ENCODE measurements around the gene RIIAD1.
"Not testable (repeated sequence)": the region's sequence is repeated elsewhere in the genome, so short reads cannot be mapped to it uniquely, and the experiment has no call there.

The RIIAD1 gene

GRCh38 chr1:151720974-151721787, at the start of gene RIIAD1:
RIIAD1 (plus strand) TSS chr1:151721522; CDS start chr1:151721537, 15 bp downstream.
- in situ Hi-C loops (cut with MboI; ENCODE audit: low sequenced_read_pairs): no loop called here

GRCh38 chr1:151673407-151673806, 47.9 kb upstream of the RIIAD1 start:
- in situ Hi-C loops (cut with MboI; ENCODE audit: low sequenced_read_pairs): no loop called here

GRCh38 chr1:151680391-151680790, 40.9 kb upstream of the RIIAD1 start:
- in situ Hi-C loops (cut with MboI; ENCODE audit: low sequenced_read_pairs): no loop called here

GRCh38 chr1:151680826-151681225, 40.5 kb upstream of the RIIAD1 start:
- in situ Hi-C loops (cut with MboI; ENCODE audit: low sequenced_read_pairs): no loop called here

- in situ Hi-C loops (cut with MboI; ENCODE audit: low sequenced_read_pairs): no loop called here
These were observed 39.4 kb upstream of the RIIAD1 start for GRCh38 chr1:151681923-151682322.

DNA sequence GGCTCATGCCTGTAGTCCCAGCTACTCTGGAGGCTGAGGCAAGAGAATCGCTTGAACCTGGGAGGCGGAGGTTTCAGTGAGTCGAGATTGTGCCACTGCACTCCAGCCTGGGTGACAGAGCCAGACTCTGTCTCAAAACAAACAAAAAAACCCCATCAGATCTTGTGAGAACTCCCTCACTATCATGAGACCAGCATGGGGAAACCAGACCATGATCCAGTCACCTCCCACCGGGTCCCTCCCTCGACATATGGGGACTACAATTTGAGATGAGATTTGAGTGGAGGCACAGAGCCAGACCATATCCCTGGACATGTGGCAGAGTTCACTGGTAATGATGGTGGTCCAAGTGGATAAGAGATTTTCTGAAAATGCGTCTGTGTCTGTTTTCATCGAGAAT, 38.4 kb upstream of the RIIAD1 start:
- in situ Hi-C loops (cut with MboI; ENCODE audit: low sequenced_read_pairs): not testable (repeated sequence)

- in situ Hi-C loops (cut with MboI; ENCODE audit: low sequenced_read_pairs): no loop called here
These were observed 37.2 kb upstream of the RIIAD1 start for GRCh38 chr1:151684128-151684527.

- in situ Hi-C loops (cut with MboI; ENCODE audit: low sequenced_read_pairs): no loop called here
These were observed 34.8 kb upstream of the RIIAD1 start for GRCh38 chr1:151686561-151686960.

- in situ Hi-C loops (cut with MboI; ENCODE audit: low sequenced_read_pairs): no loop called here
These were observed 31.8 kb upstream of the RIIAD1 start for GRCh38 chr1:151689494-151689893.

- in situ Hi-C loops (cut with MboI; ENCODE audit: low sequenced_read_pairs): no loop called here
These were observed 29.1 kb upstream of the RIIAD1 start for GRCh38 chr1:151692226-151692625.

- in situ Hi-C loops (cut with MboI; ENCODE audit: low sequenced_read_pairs): no loop called here
These were observed 28.2 kb upstream of the RIIAD1 start for GRCh38 chr1:151693057-151693651.

DNA sequence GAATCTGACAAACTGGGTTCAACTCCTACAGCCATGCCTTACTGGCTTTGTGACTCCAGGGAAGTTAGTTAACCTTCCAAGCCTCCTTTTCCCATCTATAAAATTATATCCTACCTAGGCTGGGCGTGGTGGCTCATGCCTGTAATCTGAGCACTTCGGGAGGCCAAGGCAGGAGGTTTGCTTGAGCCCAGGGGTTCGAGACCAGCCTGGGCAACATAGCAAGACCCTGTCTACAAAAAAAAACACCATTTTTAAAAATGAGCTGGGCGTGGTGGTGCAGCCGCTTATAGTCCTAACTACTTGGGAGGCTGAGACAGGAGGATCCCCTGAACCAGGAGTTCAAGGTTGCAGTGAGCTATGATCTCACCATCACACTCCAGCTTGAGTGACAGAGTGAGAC, 19.8 kb upstream of the RIIAD1 start:
- in situ Hi-C loops (cut with MboI; ENCODE audit: low sequenced_read_pairs): no loop called here

GRCh38 chr1:151702936-151703335, 18.4 kb upstream of the RIIAD1 start:
- in situ Hi-C loops (cut with MboI; ENCODE audit: low sequenced_read_pairs): no loop called here

- in situ Hi-C loops (cut with MboI; ENCODE audit: low sequenced_read_pairs): no loop called here
These were observed 17.5 kb upstream of the RIIAD1 start for GRCh38 chr1:151703813-151704212.

GRCh38 chr1:151704246-151704645, 17.1 kb upstream of the RIIAD1 start:
- in situ Hi-C loops (cut with MboI; ENCODE audit: low sequenced_read_pairs): no loop called here

DNA sequence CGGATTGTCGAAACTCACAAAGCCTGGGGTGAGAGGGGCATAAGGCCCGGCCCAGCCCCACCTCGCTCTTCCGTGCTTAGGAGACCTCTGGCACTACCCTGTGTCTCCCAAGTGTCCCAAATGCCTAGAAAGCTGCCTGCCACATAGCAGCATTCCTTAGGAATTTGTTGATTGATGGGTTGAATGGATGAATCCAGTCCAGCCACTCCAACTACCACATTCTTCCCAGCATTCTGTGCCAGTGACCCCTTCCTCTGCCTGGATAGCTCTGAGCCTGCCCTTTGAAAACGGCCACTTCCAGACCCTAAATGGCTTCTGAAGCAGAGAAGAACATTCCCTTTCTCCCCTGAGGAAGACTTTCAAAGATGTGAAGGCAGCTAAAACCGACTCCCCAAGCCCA, 16.2 kb upstream of the RIIAD1 start:
- in situ Hi-C loops (cut with MboI; ENCODE audit: low sequenced_read_pairs): no loop called here

DNA sequence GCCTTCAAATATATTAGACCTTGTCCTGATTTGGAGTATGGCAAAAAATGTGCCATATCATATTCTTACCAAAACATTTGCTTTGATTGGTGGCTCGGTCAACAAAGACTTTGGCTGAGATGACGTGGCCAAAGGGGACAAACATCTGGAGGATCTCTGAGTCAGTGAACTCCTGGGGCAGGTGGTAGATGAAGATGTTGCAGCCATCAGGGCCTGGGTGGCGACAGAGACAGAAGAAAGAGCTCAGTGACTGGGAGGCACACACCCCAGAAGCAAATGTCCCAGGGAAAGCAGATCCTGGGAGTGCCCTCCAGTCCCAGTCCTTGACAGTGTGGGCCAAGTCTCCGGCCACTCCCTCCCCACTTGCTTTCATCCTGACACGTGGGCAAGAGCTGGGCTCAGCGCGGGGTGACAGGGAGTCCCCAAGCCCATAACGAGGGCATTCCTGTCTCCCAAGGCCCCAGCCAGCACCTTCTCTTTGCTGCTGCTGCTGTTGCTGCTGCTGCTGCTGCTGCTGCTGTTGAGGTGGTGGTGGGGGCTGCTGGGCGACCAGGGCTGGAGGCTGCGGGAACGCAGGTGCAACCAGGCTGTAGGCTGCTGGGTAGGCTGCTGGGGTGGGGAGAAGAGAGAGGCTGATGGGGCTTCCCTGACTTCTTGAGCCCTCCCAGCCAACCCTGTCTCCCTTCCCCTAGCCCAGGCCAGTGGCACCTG, 15.4 kb upstream of the RIIAD1 start:
- in situ Hi-C loops (cut with MboI; ENCODE audit: low sequenced_read_pairs): no loop called here

- in situ Hi-C loops (cut with MboI; ENCODE audit: low sequenced_read_pairs): no loop called here
These were observed 14.6 kb upstream of the RIIAD1 start for GRCh38 chr1:151706464-151707415.

- in situ Hi-C loops (cut with MboI; ENCODE audit: low sequenced_read_pairs): no loop called here
These were observed 13.7 kb upstream of the RIIAD1 start for GRCh38 chr1:151707541-151708065.

DNA sequence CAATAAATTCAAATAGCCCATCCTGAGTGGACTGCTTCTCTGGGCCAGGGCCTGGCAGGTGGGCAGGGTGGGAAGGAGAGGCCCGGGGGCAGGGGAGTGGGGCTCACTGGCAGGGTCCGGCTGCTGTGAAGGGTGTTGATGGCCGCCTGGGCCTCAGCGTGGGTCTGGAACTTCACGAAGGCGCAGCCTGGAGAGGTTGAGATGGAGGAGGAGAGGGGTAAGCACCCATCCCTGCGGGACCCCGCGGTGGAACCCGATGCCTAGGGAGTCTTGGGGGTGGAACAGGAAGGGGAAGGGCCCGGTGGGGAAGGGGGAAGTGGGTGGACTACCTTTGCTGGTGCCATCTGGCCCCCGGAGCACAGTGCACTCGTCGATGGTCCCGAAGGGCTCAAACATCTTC, 12.4 kb upstream of the RIIAD1 start:
- in situ Hi-C loops (cut with MboI; ENCODE audit: low sequenced_read_pairs): no loop called here

All from HL-60/S4 (cell line).